H1 (cell line): ENCODE results near the gene DCLRE1A. TPM values are rescaled to one million over a fixed set of nuclear protein-coding genes. Genes with fewer than 3 reads are reported as not detected.

Source experiments
- CTCF ChIA-PET: fragments of 300-600 bp; sonication (Branson Sonifier 250); formaldehyde crosslinking; loops from one replicate; lab custom pipeline; 2021; ENCODE audit not compliant: partially characterized antibody; lab: Charles Lee
- POLR2A ChIA-PET: fragments of 300-600 bp; sonication (Branson Sonifier 250); formaldehyde crosslinking; loops from one replicate; lab custom pipeline; 2021; ENCODE audit warnings: inconsistent platforms; ENCODE audit not compliant: partially characterized antibody; lab: Charles Lee
- DNase-seq, 2 experiments: peaks; one replicate each; pipeline versions ENCODE4 v3.0.0 to v3.0.0-alpha.2; 2010 to 2022; ENCODE audit warnings: low spot score in 2 of 2, low read depth in 1 of 2, mixed read lengths in 1 of 2
- FAIRE-seq: peaks from 2 replicates; lab custom pipeline; 2011; peaks lifted over from hg19 to GRCh38; lab: Jason Lieb, UNC
- H2AFZ ChIP-seq: 2 replicates; pipeline ENCODE4 v1.8.1; 2012; ENCODE audit warnings: low read length, inconsistent platforms
- H2AK5ac ChIP-seq: 2 replicates; pipeline ENCODE4 v1.6.1; 2013; ENCODE audit warnings: low read depth, low read length
- H2BK120ac ChIP-seq: replicated peaks from 2 replicates; pipeline ENCODE3; 2013; ENCODE audit warnings: low read depth, low read length, inconsistent platforms
- H2BK12ac ChIP-seq: 2 replicates; pipeline ENCODE4 v1.6.1; 2013; ENCODE audit warnings: low read depth, low read length
- H2BK15ac ChIP-seq: 2 replicates; pipeline ENCODE4 v1.6.1; 2013; ENCODE audit warnings: low read length
- H2BK20ac ChIP-seq: 2 replicates; pipeline ENCODE4 v1.6.1; 2013; ENCODE audit warnings: low read length
- H2BK5ac ChIP-seq: 2 replicates; pipeline ENCODE4 v1.6.1; 2013; ENCODE audit warnings: low read depth, low read length
- H3K14ac ChIP-seq: 2 replicates; pipeline ENCODE4 v1.6.1; 2013; ENCODE audit warnings: inconsistent platforms; ENCODE audit not compliant: insufficient read length
- H3K18ac ChIP-seq: 2 replicates; pipeline ENCODE4 v1.6.1; 2013; ENCODE audit warnings: low read length; ENCODE audit errors: extremely low read depth
- H3K23ac ChIP-seq: 2 replicates; pipeline ENCODE4 v1.6.1; 2013; ENCODE audit warnings: inconsistent platforms; ENCODE audit not compliant: insufficient read length
- H3K23me2 ChIP-seq: 2 replicates; pipeline ENCODE4 v1.6.1; 2013; ENCODE audit warnings: low read depth, low read length
- H3K27ac ChIP-seq: 2 replicates; pipeline ENCODE4 v1.6.1; 2011; ENCODE audit warnings: low read depth, low read length, inconsistent platforms
- H3K27me3 ChIP-seq, 4 experiments: replicated peaks in 1 of 4; 1 replicate in 1 of 4; 2 replicates in 3 of 4; pipeline versions ENCODE4 v1.6.1 to v1.8.1; 2011 to 2013; ENCODE audit warnings: low read length in 3 of 4, mild to moderate bottlenecking in 3 of 4, inconsistent platforms in 2 of 4, mixed read lengths in 2 of 4, moderate library complexity in 1 of 4; ENCODE audit not compliant: control insufficient read depth in 3 of 4, insufficient read depth in 3 of 4; ENCODE audit errors: extremely low read depth in 1 of 4
- H3K36me3 ChIP-seq, 4 experiments: 2 replicates each; pipeline versions ENCODE4 v1.6.1 to v1.8.1; 2011 to 2013; ENCODE audit warnings: mild to moderate bottlenecking in 4 of 4, low read length in 3 of 4, moderate library complexity in 2 of 4, control low read depth in 1 of 4, inconsistent platforms in 1 of 4; ENCODE audit not compliant: insufficient read depth in 4 of 4, control insufficient read depth in 2 of 4
- H3K4ac ChIP-seq: replicated peaks from 2 replicates; pipeline ENCODE3; 2013; ENCODE audit warnings: low read length, low read depth, mixed read lengths, inconsistent platforms; ENCODE audit not compliant: insufficient read length
- H3K4me1 ChIP-seq, 4 experiments: replicated peaks in 1 of 4; 1 replicate in 1 of 4; 2 replicates in 3 of 4; pipeline versions ENCODE4 v1.6.1 to v1.8.1; 2011 to 2013; ENCODE audit warnings: low read length in 3 of 4, inconsistent platforms in 2 of 4, mixed read lengths in 1 of 4; ENCODE audit not compliant: insufficient read depth in 4 of 4, control insufficient read depth in 3 of 4
- H3K4me2 ChIP-seq, 2 experiments: 2 replicates each; pipeline versions ENCODE4 v1.6.1 to v1.8.1; 2011 to 2013; ENCODE audit warnings: low read depth in 2 of 2, low read length in 2 of 2, control low read depth in 1 of 2, inconsistent platforms in 1 of 2, mild to moderate bottlenecking in 1 of 2; ENCODE audit not compliant: insufficient read depth in 1 of 2
- H3K4me3 ChIP-seq, 4 experiments: fragments of 200-600, 300-600 bp in 1 of 4; sonication (generic), shearing (Covaris generic), sonication (Bioruptor Twin) in 1 of 4; 2 replicates each; pipeline versions ENCODE4 v1.5.1 to v1.8.1; 2011 to 2016; ENCODE audit warnings: low read length in 4 of 4, low read depth in 3 of 4, control low read depth in 2 of 4, inconsistent platforms in 2 of 4, mild to moderate bottlenecking in 2 of 4, mixed read lengths in 1 of 4, moderate library complexity in 1 of 4; ENCODE audit not compliant: insufficient read depth in 2 of 4; ENCODE audit errors: extremely low read depth in 1 of 4
- H3K56ac ChIP-seq: replicated peaks from 2 replicates; pipeline ENCODE3; 2013; ENCODE audit warnings: low read depth, mild to moderate bottlenecking, mixed read lengths, low read length, inconsistent platforms; ENCODE audit not compliant: insufficient read length
- H3K79me1 ChIP-seq: 2 replicates; pipeline ENCODE4 v1.6.1; 2013; ENCODE audit warnings: low read depth, low read length, control low read depth
- H3K79me2 ChIP-seq, 2 experiments: 2 replicates each; pipeline versions ENCODE4 v1.6.1 to v1.8.1; 2012 to 2013; ENCODE audit warnings: low read length in 2 of 2, mild to moderate bottlenecking in 2 of 2, inconsistent platforms in 1 of 2; ENCODE audit not compliant: insufficient read depth in 2 of 2, control insufficient read depth in 1 of 2
- H3K9ac ChIP-seq, 4 experiments: replicated peaks in 1 of 4; 1 replicate in 1 of 4; 2 replicates in 3 of 4; pipeline versions ENCODE4 v1.6.1 to v1.8.1; 2011 to 2013; ENCODE audit warnings: low read depth in 3 of 4, low read length in 3 of 4, control low read depth in 2 of 4, mild to moderate bottlenecking in 2 of 4, moderate library complexity in 2 of 4, inconsistent platforms in 1 of 4; ENCODE audit errors: extremely low read depth in 1 of 4
- H3K9me3 ChIP-seq, 2 experiments: 2 replicates each; pipeline versions ENCODE4 v1.6.1 to v1.8.1; 2012 to 2013; ENCODE audit warnings: mild to moderate bottlenecking in 2 of 2, moderate library complexity in 2 of 2, control low read depth in 1 of 2, inconsistent platforms in 1 of 2, low read depth in 1 of 2, low read length in 1 of 2, mixed read lengths in 1 of 2; ENCODE audit not compliant: insufficient read depth in 2 of 2
- H4K20me1 ChIP-seq, 2 experiments: replicated peaks in 1 of 2; 2 replicates each; pipeline versions ENCODE3 to v1.8.1; 2011 to 2013; ENCODE audit warnings: inconsistent platforms in 2 of 2, low read length in 2 of 2, mild to moderate bottlenecking in 1 of 2; ENCODE audit not compliant: insufficient read depth in 2 of 2, control insufficient read depth in 1 of 2
- H4K5ac ChIP-seq: 2 replicates; pipeline ENCODE4 v1.6.1; 2013; ENCODE audit warnings: low read length, low read depth, mixed read lengths, inconsistent platforms; ENCODE audit not compliant: insufficient read length
- H4K8ac ChIP-seq: 2 replicates; pipeline ENCODE4 v1.8.0; 2013; ENCODE audit warnings: mild to moderate bottlenecking, moderate library complexity, low read length, inconsistent platforms; ENCODE audit not compliant: insufficient read depth; ENCODE audit errors: extremely low read depth
- H4K91ac ChIP-seq: replicated peaks from 2 replicates; pipeline ENCODE3; 2013; ENCODE audit warnings: low read length, mixed read lengths, inconsistent platforms; ENCODE audit not compliant: insufficient read length
- ASH2L ChIP-seq: fragments of 200-600, 300-600 bp; sonication (generic); IDR thresholded peaks from one replicate; pipeline ENCODE4 v1.7.1; 2017; ENCODE audit warnings: low read length
- CBX8 ChIP-seq: fragments of 300-800, 300-1000 bp; sonication (generic); IDR thresholded peaks from 2 replicates; pipeline ENCODE4 v1.7.1; 2016; ENCODE audit warnings: low read depth, low read length, borderline replicate concordance
- CEBPB ChIP-seq: IDR thresholded peaks from 2 replicates; pipeline ENCODE4 v1.6.1; 2012; ENCODE audit warnings: low read depth, low read length
- CHD2 ChIP-seq: IDR thresholded peaks from 2 replicates; pipeline ENCODE4 v1.6.1; 2012; ENCODE audit warnings: low read length, improper control_type of control experiment
- EGR1 ChIP-seq: IDR thresholded peaks from 2 replicates; pipeline ENCODE4 v1.6.1; 2011; ENCODE audit warnings: low read depth, low read length, borderline replicate concordance
- HDAC2 ChIP-seq, 2 experiments: fragments of 300-600 bp in 1 of 2; sonication (generic) in 1 of 2; IDR thresholded peaks; 2 replicates each; pipeline ENCODE4 v1.6.1; 2011 to 2012; ENCODE audit warnings: low read depth in 2 of 2, low read length in 2 of 2, mild to moderate bottlenecking in 2 of 2, moderate library complexity in 2 of 2, borderline replicate concordance in 1 of 2, inconsistent platforms in 1 of 2
- KDM1A ChIP-seq: fragments of 200-600, 300-600 bp; sonication (generic); IDR thresholded peaks from 2 replicates; pipeline ENCODE4 v1.7.1; 2016; ENCODE audit warnings: mild to moderate bottlenecking, low read length, borderline replicate concordance
- NRF1 ChIP-seq: IDR thresholded peaks from 2 replicates; pipeline ENCODE4 v1.6.1; 2011; ENCODE audit warnings: mild to moderate bottlenecking, low read depth, low read length, improper control_type of control experiment
- POU5F1 ChIP-seq: IDR thresholded peaks from 2 replicates; pipeline ENCODE4 v1.6.1; 2011; ENCODE audit warnings: low read depth, mild to moderate bottlenecking, low read length, moderate library complexity
- RAD21 ChIP-seq, 2 experiments: IDR thresholded peaks in 1 of 2; conservative IDR thresholded peaks in 1 of 2; 2 replicates each; pipeline ENCODE4 v1.6.1; 2011; ENCODE audit warnings: low read depth in 2 of 2, low read length in 2 of 2, improper control_type of control experiment in 1 of 2, inconsistent platforms in 1 of 2, mild to moderate bottlenecking in 1 of 2, moderate library complexity in 1 of 2
- SIX5 ChIP-seq: IDR thresholded peaks from 2 replicates; pipeline ENCODE4 v1.6.1; 2011; ENCODE audit warnings: mild to moderate bottlenecking, low read depth, low read length
- WGBS, 2 experiments: shearing (Covaris generic) in 1 of 2; methylation state at CpG; one replicate each; pipeline versions ENCODE4 v1.1.6 to v1.1.7; 2013 to 2015; ENCODE audit warnings: low lambda C conversion rate in 2 of 2, mixed read lengths in 2 of 2, inconsistent platforms in 1 of 2, low coverage in 1 of 2, missing lambda C conversion rate in 1 of 2; ENCODE audit not compliant: insufficient replicate concordance in 2 of 2, insufficient coverage in 1 of 2, insufficient read length in 1 of 2; ENCODE audit errors: extremely low coverage in 1 of 2, missing lambda C conversion rate in 1 of 2; 5-methylcytosine and 5-hydroxymethylcytosine counted together
- polyA plus RNA-seq, 7 experiments: library from polyadenylated mRNA; depleted of rRNA in 3 of 7; stranded (reverse) in 5 of 7; unstranded in 2 of 7; fragments of >200 nt in 5 of 7; fragments of 200-250 nt in 2 of 7; gene quantifications; 1 replicate in 5 of 7; 2 replicates in 1 of 7; 4 replicates in 1 of 7; pipeline versions ENCODE4 v1.2.1 to v1.2.3, GENCODE V29; 2011 to 2013; ENCODE audit warnings: missing spikeins in 2 of 7, mixed read lengths in 2 of 7
- total RNA-seq: library from RNA; stranded (reverse); fragmentation: NEBNext Ultra II Directional; extraction: Animal tissue kit (Norgen Biotek cat#: 25700); gene quantifications from 2 replicates; pipeline ENCODE4 v1.2.1, GENCODE V29; 2021
- TF ChIP-seq, protein P1 (sequence below): IDR thresholded peaks from 2 replicates; pipeline ENCODE4 v1.6.1; 2012; ENCODE audit warnings: inconsistent platforms

DCLRE1A gene
- total and polyA plus RNA-seq, 2 of the 8 experiments (the other 6 are each of a cell fraction or from before 2014, with no cell fraction given), result 8.1 to 10.1 TPM

DNA sequence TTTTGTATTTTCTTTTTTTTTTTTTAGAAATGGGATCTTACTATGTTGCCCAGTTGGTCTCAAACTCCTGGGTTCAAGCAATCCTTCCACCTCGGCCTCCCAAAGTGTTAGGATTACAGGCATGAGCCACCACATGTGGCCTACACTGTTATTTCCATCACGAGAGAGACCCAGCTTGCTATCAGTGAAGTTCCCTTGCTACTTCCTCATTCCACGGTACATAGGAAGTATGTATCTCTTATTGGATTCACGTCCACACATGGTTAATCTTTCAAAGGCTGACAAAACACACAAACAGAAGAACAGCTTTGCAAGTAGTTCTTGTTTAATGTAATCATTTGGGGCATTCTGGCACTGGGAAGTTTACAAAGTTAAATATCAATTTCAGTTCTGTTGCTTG is 50.9 kb downstream of the DCLRE1A start:
- no peak overlapping the region for H2BK20ac ChIP-seq
- 90% methylated on average over 4 of the region's 4 CpGs; no CpG with 5 or more reads in 1 of the 2 experiments for WGBS, 2 experiments
- H2AK5ac ChIP-seq, result no peak overlapping the region
- no peak overlapping the region for H3K27ac ChIP-seq
- H3K23me2 ChIP-seq, result no peaks in the 10 kb centered on the region
- FAIRE-seq, result no peak
- H3K79me2 ChIP-seq, result no peaks in the 10 kb centered on the region
- no peak overlapping the region for H2BK5ac ChIP-seq
- H3K23ac ChIP-seq, result no peak overlapping the region
- no peaks in the 10 kb centered on the region for H3K79me1 ChIP-seq
- H4K5ac ChIP-seq, result no peak overlapping the region
- H2BK12ac ChIP-seq, result no peak overlapping the region
- H3K56ac ChIP-seq, result no peak overlapping the region
- H4K20me1 ChIP-seq, result no peaks in the 10 kb centered on the region
- H3K9ac ChIP-seq, result no peak overlapping the region
- no peaks in the 10 kb centered on the region for H3K9me3 ChIP-seq
- no peak overlapping the region for H3K4me2 ChIP-seq
- no peak overlapping the region for H3K4me3 ChIP-seq
- H2BK120ac ChIP-seq, result no peak overlapping the region
- CTCF ChIA-PET, result interaction anchor here (1.0 to 6.4 kb wide), 7 partner anchors 24 to 311 kb away, joined by 3 to 33 read pairs (median 4); no protein-coding TSS in a partner anchor
- H3K4me1 ChIP-seq, result no peaks in the 10 kb centered on the region
- H2BK15ac ChIP-seq, result no peak overlapping the region
- no peak for DNase-seq
- H3K18ac ChIP-seq, result no peak overlapping the region
- no peak overlapping the region for H2AFZ ChIP-seq
- H3K4ac ChIP-seq, result no peak overlapping the region
- no peaks in the 10 kb centered on the region for H3K36me3 ChIP-seq
- POLR2A ChIA-PET, result no interaction called here
- no peak overlapping the region for H4K8ac ChIP-seq
- H4K91ac ChIP-seq, result no peak overlapping the region
- H3K27me3 ChIP-seq, result no peaks in the 10 kb centered on the region
- H3K14ac ChIP-seq, result no peak overlapping the region
- no peak for TF ChIP-seq KDM1A
- TF ChIP-seq EGR1, result no peak
- TF ChIP-seq SIX5, result no peak
- TF ChIP-seq HDAC2 (IDR thresholded peaks at IDR 0.05; ENCODE audit: borderline replicate concordance in 1 of 2, low read depth in 2 of 2, low read length in 2 of 2), result no peak
- no peak for TF ChIP-seq NRF1
- no peak for TF ChIP-seq RAD21 (IDR thresholded peaks at IDR 0.05 in 1 of 2, conservative IDR thresholded peaks at IDR 0.05 in 1 of 2; ENCODE audit: low read depth in 2 of 2, low read length in 2 of 2)
- no peak for TF ChIP-seq CHD2
- TF ChIP-seq CEBPB, result no peak
- no peak for TF ChIP-seq ASH2L
- TF ChIP-seq, protein P1, sequence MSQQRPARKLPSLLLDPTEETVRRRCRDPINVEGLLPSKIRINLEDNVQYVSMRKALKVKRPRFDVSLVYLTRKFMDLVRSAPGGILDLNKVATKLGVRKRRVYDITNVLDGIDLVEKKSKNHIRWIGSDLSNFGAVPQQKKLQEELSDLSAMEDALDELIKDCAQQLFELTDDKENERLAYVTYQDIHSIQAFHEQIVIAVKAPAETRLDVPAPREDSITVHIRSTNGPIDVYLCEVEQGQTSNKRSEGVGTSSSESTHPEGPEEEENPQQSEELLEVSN, result no peak
- no peak for TF ChIP-seq CBX8
- no peak for TF ChIP-seq POU5F1
